DND-41 (cell line): Measurements from ENCODE around the gene PTPRE.

ENCODE experiments used
- CTCF ChIP-seq: IDR thresholded peaks from 2 replicates; pipeline ENCODE4 v1.5.1; 2012; ENCODE audit warnings: borderline replicate concordance, low read length, moderate library complexity, mild to moderate bottlenecking; ENCODE audit not compliant: poor library complexity, severe bottlenecking; ENCODE audit errors: extremely low read depth
- EZH2 ChIP-seq: IDR thresholded peaks from 3 replicates; pipeline ENCODE4 v1.6.1; 2012; ENCODE audit warnings: borderline replicate concordance, low read depth, mild to moderate bottlenecking, moderate library complexity, low read length, inconsistent platforms; ENCODE audit not compliant: severe bottlenecking

GRCh38 chr10:127873901-127874470 is 32.9 kb upstream of the PTPRE start:
- TF ChIP-seq CTCF (no peak), EZH2 (no peak)
